Amniotic stem cell (primary cell): Measurements from ENCODE around the gene ANXA1.

Experiments used
- DNase-seq: peaks from one replicate; lab custom pipeline; 2025; lab: John Stamatoyannopoulos, UW

The ANXA1 gene

GRCh38 chr9:73151653-73152542, at the start of gene ANXA1:
Gene ANXA1, plus strand, starts transcription at chr9:73151865. Its CDS starts 6,671 bp downstream, at chr9:73158536.
- peak; percentile 59 for DNase-seq

- no peak for DNase-seq
Observed at GRCh38 chr9:73104342-73104741, 47.3 kb upstream of the ANXA1 start.

- DNase-seq, result no peak
Observed at GRCh38 chr9:73104921-73105320, 46.7 kb upstream of the ANXA1 start.

GRCh38 chr9:73107489-73108069, 44.1 kb upstream of the ANXA1 start:
- peak; percentile 29 for DNase-seq

- no peak for DNase-seq
Observed at GRCh38 chr9:73114058-73114457, 37.6 kb upstream of the ANXA1 start.

GRCh38 chr9:73114958-73115357, 36.7 kb upstream of the ANXA1 start:
- DNase-seq, result no peak

GRCh38 chr9:73116031-73116430, 35.6 kb upstream of the ANXA1 start:
- DNase-seq, result peak; percentile 55

GRCh38 chr9:73116880-73117279, 34.8 kb upstream of the ANXA1 start:
- no peak for DNase-seq

GRCh38 chr9:73118286-73118685, 33.4 kb upstream of the ANXA1 start:
- no peak for DNase-seq

- DNase-seq, result no peak
Observed at GRCh38 chr9:73118898-73119554, 32.6 kb upstream of the ANXA1 start.

GRCh38 chr9:73121375-73121935, 30.2 kb upstream of the ANXA1 start:
- DNase-seq, result no peak

- no peak for DNase-seq
Observed at GRCh38 chr9:73125651-73126050, 26.0 kb upstream of the ANXA1 start.

GRCh38 chr9:73129941-73130685, 21.6 kb upstream of the ANXA1 start:
- DNase-seq, result no peak

GRCh38 chr9:73131461-73131860, 20.2 kb upstream of the ANXA1 start:
- DNase-seq, result no peak

- peak; percentile 75 for DNase-seq
Observed at GRCh38 chr9:73132034-73132776, 19.5 kb upstream of the ANXA1 start.

GRCh38 chr9:73133022-73133651, 18.5 kb upstream of the ANXA1 start:
- DNase-seq, result no peak

GRCh38 chr9:73133921-73134407, 17.7 kb upstream of the ANXA1 start:
- no peak for DNase-seq

- DNase-seq, result no peak
Observed at GRCh38 chr9:73135394-73135793, 16.3 kb upstream of the ANXA1 start.

- DNase-seq, result no peak
Observed at GRCh38 chr9:73137286-73137899, 14.3 kb upstream of the ANXA1 start.

- DNase-seq, result no peak
Observed at GRCh38 chr9:73137914-73138313, 13.8 kb upstream of the ANXA1 start.
